Brain pericyte (primary cell): Measurements from ENCODE around the gene SUFU.
"Not testable (repeated sequence)": the region's sequence is repeated elsewhere in the genome, so short reads cannot be mapped to it uniquely, and the experiment has no call there.

Experiments used
- DNase-seq: peaks from one replicate; pipeline ENCODE4 v3.0.0-alpha.2; 2012; ENCODE audit warnings: low read depth, low spot score

The SUFU gene

DNA sequence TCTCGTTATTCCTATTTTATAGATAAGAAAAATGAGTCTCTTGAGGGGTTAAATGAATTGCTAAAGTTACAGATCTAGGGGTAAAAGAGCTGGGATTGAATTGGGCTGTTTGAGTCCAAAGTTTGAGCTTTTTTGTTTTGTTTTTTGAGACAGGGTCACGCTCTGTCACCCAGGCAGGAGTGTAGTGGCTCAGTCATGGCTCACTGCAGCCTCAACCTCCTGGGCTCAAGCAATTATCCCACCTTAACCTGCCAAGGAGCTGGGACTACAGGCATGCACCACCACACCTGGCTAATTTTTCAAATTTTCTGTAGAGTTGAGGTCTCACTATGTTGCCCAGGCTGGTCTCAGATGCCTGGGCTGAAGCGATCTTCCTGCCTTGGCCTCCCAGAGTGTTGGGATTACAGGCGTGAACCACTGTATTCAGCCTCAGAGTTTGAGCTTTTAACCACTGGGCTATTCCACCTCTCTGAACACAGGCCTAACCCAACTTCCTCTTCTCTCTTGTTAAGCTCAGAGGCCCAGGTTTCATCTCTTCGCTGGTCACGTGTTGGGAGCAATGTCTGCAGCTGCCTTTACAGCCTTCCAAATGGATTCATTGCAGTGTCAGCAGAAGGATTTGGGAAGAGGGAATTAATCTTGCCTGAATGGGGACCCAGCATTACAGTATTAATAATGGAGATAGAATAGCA lies 8.0 kb downstream of the SUFU start:
- DNase-seq = no peak

GRCh38 chr10:102514487-102515311 lies 10.9 kb downstream of the SUFU start:
- no peak for DNase-seq

DNA sequence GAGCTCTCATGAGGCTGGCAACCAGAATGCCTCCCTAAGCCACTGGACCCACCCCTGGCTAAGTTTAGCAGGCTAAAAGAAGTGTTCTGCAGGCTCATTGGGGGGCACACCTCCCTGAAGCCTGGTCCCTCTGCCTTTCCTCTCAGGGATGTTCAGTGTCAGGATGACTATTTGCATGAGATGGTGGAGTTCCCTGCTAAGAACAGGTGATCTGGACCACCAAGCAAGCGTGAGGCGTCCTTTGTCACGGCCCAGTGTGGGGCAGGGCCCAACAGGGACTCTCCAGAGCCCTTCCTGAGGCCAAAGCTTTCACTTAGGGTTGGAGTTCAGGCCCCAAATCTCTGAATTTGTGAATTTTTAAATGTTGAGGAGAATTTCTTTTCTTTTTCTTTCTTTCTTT lies 12.0 kb downstream of the SUFU start:
- no peak for DNase-seq

DNA sequence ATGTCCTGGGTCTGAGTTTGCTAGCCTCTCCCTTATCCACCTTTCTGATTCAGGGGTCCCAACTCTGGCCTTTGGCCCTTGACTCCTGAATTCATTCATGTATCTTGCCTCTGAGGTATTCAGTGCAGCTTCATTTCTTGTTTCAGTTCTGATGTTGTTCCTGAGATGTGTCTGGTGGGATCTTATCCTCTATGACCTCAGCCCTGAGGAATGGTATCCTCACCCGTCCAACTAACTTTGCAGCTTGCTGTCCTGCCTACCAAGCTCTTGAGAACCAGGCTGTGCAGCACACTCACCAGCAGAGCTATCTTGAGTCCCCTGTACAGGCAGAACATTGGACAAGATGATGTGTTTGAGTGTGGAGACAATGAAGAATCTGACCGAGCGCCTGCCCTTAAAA lies 13.8 kb downstream of the SUFU start:
- no peak for DNase-seq

GRCh38 chr10:102519246-102519825 lies 15.6 kb downstream of the SUFU start:
- DNase-seq = no peak

DNA sequence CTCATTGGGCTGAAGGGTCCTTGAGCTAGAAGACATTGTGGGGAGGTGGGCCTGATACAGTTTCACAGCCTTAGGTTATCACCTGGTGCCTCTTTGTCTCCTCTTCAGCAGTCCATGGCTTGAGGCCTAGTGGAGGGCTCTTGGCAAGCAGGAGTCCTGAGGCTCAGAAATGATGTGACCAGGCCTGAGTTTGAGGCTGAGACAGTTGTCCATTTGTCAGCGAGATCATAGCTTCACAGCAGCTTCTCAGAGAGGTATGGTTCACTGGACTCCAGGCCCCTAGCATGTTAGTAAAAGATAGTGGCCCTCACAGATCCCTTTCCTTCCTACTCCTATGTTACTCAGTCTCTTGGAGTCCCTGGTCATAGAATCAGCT lies 19.1 kb downstream of the SUFU start:
- DNase-seq = no peak

DNA sequence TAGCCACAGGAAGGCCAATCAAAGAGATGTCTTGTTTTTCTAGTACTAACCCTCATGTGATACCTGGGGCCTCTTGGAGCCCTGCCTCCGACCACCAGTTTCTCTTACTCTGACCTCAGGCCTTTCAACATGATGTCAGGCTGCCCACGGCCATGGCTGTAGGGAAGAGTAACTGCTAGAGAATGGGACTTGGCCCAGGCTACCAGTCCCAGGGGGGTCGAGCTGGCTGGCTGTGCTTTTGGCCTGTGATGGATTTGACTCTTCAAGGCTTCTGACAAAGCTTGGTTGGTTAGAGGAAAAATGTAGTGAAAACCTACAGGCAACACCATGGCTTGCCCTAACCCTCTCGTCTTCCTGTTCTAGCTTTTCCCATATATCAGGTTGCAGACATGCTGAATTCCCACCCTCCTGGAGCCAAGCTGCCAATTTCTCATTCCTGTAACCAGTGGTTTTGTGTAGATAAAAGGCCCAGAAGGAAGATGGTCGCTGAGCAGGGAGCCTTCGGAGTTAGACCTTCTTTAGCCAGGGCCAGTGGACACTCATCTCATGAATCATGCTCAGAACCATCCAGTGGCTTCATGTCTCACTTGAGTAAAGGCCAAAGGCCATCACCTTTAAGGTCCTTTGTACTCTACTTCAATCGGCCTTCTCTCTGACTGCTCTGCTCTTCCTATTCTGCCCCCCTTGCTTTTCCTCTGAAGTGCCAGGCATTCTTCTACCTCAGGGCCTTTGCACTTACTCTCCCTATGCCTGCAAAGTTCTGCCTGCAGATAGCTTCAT lies 19.7 kb downstream of the SUFU start:
- no peak for DNase-seq

- DNase-seq = no peak
Observed at GRCh38 chr10:102524746-102525145, 21.0 kb downstream of the SUFU start.

- no peak for DNase-seq
Observed at GRCh38 chr10:102527546-102527945, 23.8 kb downstream of the SUFU start.

DNA sequence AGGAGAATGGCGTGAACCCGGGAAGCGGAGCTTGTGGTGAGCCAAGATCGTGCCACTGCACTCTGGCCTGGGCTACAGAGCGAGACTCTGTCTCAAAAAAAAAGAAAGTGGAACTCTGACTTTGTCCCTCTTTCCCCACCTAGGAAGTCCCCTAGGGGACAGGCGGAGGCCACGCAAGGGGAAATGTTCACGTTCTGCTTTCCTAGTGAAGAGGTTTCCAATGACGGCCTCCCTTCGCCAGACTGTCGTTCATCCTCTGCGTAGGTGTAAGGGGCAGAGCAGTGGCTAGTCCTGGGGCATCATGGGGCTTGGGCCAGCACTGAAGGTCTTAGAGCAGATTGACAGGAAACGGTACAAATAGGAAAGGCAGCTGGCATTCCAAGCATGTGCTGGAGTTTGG lies 30.6 kb downstream of the SUFU start:
- DNase-seq = no peak

DNA sequence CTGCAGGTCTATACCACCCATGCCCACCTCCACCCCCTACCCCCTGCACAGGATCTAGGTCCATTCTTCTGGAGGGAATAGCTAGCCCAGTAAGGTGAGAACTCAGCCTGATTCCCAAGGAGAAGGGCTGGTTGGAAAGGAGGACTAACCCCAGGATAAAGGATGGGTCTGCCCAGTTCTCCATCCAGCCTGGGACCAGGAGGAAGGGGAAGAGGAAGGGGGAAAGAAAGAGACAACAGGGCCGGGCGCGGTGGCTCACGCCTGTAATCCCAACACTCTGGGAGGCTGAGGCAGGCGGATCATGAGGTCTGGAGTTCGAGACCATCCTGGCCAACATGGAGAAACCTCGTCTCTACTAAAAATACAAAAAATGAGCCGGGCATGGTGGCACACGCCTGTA lies 31.2 kb downstream of the SUFU start:
- DNase-seq = not testable (repeated sequence)

GRCh38 chr10:102535481-102536147 lies 31.8 kb downstream of the SUFU start:
- DNase-seq = no peak

- no peak for DNase-seq
Observed at GRCh38 chr10:102537367-102537766, 33.6 kb downstream of the SUFU start.

DNA sequence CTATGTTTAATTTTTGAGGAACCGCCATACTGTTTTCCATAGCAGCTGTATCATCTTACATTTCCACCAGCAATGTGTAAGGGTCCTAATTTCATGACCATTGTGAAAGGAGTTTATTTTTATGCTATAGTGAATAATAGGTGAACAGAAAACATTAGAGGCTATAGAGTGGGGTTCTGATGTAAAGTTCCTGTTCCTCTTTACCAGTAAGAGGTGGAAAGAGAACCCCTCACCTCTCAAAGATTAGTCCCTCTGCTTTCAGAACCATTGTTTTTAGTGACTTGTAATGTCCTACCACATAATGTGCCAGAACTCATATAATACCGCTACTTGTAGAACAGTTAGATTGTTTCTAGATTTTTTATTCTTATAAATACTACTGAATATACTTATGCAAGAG lies 34.2 kb downstream of the SUFU start:
- no peak for DNase-seq

- DNase-seq = no peak
Observed at GRCh38 chr10:102538811-102539210, 35.0 kb downstream of the SUFU start.

DNA sequence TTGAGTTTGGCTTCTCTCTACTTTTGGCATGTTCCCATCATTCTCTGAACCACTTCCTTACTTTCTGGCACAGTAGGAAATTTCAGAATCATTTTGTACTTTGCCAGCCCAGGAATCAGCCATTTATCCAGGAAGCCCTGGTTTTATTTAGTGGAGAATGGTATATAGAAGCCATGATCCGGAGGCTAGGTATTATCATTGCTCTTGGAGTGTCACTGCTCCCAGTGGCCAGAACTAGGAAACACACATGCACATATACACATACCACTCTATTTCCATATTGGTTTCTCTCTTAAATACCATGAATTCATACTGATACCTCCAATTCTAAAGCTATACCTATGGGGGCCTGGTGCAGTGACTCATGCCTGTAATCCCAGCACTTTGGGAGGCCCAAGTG lies 36.3 kb downstream of the SUFU start:
- no peak for DNase-seq

DNA sequence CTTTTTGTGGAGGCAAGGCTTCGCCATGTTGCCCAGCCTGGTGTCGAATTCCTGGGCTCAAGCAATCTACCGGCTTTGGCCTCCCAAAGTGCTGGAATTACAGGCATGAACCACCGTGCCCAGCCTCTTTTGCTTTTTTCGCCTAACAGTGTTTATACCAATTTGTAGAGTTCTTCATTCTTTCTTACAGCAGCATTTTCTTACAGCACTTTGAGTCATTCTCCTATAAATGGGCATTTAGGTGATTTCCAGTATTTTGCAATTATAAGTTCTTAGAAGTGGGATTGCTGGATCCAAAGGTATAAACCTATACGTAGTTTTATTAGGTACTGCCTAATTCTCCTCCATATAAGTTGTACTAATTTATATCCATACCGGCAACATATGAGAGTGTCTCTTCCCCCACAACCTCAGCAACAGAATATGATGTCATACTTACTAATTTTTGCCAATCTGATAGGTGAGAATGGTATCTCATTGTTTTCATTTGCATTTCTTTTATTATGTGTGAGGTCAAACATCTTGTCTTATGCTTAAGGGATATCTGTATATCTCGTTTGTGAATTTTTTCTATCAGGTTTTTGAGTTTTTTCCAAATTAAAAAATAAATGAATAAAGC lies 39.1 kb downstream of the SUFU start:
- no peak for DNase-seq

DNA sequence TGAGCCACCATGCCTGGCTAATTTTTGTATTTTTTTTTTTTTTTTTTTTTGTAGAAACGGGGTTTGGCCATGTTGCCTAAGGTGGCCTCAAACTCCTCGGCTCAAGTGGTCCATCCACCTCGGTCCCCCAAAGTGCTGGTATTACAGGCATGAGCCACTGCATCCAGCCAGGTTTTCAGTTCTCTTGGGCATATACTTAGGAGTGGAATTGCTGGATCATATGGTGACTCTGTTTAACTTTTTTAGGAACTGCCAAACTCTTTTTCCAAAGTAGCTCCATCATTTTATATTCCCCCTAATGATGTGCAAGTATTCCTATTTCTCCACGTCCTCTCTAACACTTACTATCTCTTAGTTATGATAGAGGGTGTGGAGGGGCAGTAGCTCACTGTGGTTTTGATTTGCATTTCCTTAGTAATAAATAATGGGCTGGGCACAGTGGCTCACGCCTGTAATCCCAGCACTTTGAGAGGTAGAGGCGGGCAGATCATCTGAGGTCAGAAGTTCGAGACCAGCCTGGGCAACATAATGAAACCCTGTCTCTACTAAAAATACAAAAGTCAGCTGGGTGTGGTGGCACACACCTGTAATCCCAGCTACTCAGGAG lies 41.6 kb downstream of the SUFU start:
- DNase-seq = no peak

- DNase-seq = no peak
Observed at GRCh38 chr10:102545997-102546396, 42.2 kb downstream of the SUFU start.

GRCh38 chr10:102546606-102547320 lies 43.0 kb downstream of the SUFU start:
- DNase-seq = no peak
